Activated naive CD8-positive, alpha-beta T cell treated with anti-CD3 and anti-CD28 coated beads for 36 hours (primary cell): ENCODE data around the gene FUZ. TPM values are rescaled to one million over a fixed set of nuclear protein-coding genes. Genes with fewer than 3 reads are reported as not detected.

Experiments
- DNase-seq: peaks from one replicate; pipeline ENCODE4 v3.0.0; 2021
- H3K27ac Mint-ChIP-seq: one replicate; pipeline ENCODE4 v1.8.0; 2022; ENCODE audit warnings: mild to moderate bottlenecking, moderate library complexity, mixed read lengths
- H3K27me3 Mint-ChIP-seq: one replicate; pipeline ENCODE4 v1.8.0; 2022; ENCODE audit warnings: mild to moderate bottlenecking, mixed read lengths
- H3K36me3 Mint-ChIP-seq: one replicate; pipeline ENCODE4 v1.8.0; 2021; ENCODE audit warnings: mild to moderate bottlenecking, mixed read lengths
- H3K4me1 Mint-ChIP-seq: one replicate; pipeline ENCODE4 v1.8.0; 2021; ENCODE audit warnings: mixed read lengths
- H3K4me3 Mint-ChIP-seq: one replicate; pipeline ENCODE4 v1.8.0; 2022; ENCODE audit warnings: mild to moderate bottlenecking, moderate library complexity, mixed read lengths
- H3K9me3 Mint-ChIP-seq: one replicate; pipeline ENCODE4 v1.8.0; 2022; ENCODE audit warnings: mixed read lengths
- total RNA-seq, 2 experiments: library from RNA; stranded (reverse); gene quantifications; one replicate each; pipeline ENCODE4 v1.2.3, GENCODE V29; 2021

Gene FUZ
- total RNA-seq, 2 experiments from 2014 or later, result 28.7 to 30.9 TPM

GRCh38 chr19:49773663-49774350 is 39.3 kb downstream of the FUZ start:
- Mint-ChIP-seq H3K27me3 (no peaks in the 10 kb centered on the region), H3K36me3 (peaks cover 5% of the 10 kb centered on the region), H3K4me3 (no peak overlapping the region), H3K9me3 (no peaks in the 10 kb centered on the region), H3K27ac (peak overlapping the region; percentile 5), H3K4me1 (peaks cover 16% of the 10 kb centered on the region)
- DNase-seq, result no peak

GRCh38 chr19:49772850-49773432 is 40.2 kb downstream of the FUZ start:
- Mint-ChIP-seq H3K4me3 (no peak overlapping the region), H3K27me3 (no peaks in the 10 kb centered on the region), H3K27ac (no peak overlapping the region), H3K36me3 (peaks cover 4% of the 10 kb centered on the region), H3K4me1 (peaks cover 24% of the 10 kb centered on the region), H3K9me3 (no peaks in the 10 kb centered on the region)
- no peak for DNase-seq

GRCh38 chr19:49771674-49772139 is 41.4 kb downstream of the FUZ start:
- peaks cover 4% of the 10 kb centered on the region for H3K36me3 Mint-ChIP-seq
- no peak overlapping the region for H3K27ac Mint-ChIP-seq
- DNase-seq, result no peak
- H3K27me3 Mint-ChIP-seq, result no peaks in the 10 kb centered on the region
- H3K4me3 Mint-ChIP-seq, result no peak overlapping the region
- H3K9me3 Mint-ChIP-seq, result no peaks in the 10 kb centered on the region
- H3K4me1 Mint-ChIP-seq, result peaks cover 30% of the 10 kb centered on the region

- Mint-ChIP-seq H3K9me3 (no peaks in the 10 kb centered on the region), H3K4me3 (no peak overlapping the region), H3K4me1 (peaks cover 36% of the 10 kb centered on the region), H3K27me3 (no peaks in the 10 kb centered on the region), H3K27ac (no peak overlapping the region), H3K36me3 (peaks cover 4% of the 10 kb centered on the region)
- DNase-seq, result no peak
These were observed 42.6 kb downstream of the FUZ start for GRCh38 chr19:49770529-49770928.

- Mint-ChIP-seq H3K4me3 (peak overlapping the region; percentile 94), H3K4me1 (peaks cover 30% of the 10 kb centered on the region), H3K9me3 (no peaks in the 10 kb centered on the region), H3K27ac (peak overlapping the region; percentile 75), H3K36me3 (no peaks in the 10 kb centered on the region), H3K27me3 (no peaks in the 10 kb centered on the region)
- no peak for DNase-seq
These were observed 45.0 kb downstream of the FUZ start for GRCh38 chr19:49767967-49768581.

- peak overlapping the region; percentile 94 for H3K4me3 Mint-ChIP-seq
- peak overlapping the region; percentile 75 for H3K27ac Mint-ChIP-seq
- peaks cover 27% of the 10 kb centered on the region for H3K4me1 Mint-ChIP-seq
- DNase-seq, result no peak
- H3K9me3 Mint-ChIP-seq, result no peaks in the 10 kb centered on the region
- H3K36me3 Mint-ChIP-seq, result no peaks in the 10 kb centered on the region
- no peaks in the 10 kb centered on the region for H3K27me3 Mint-ChIP-seq
These were observed 45.7 kb downstream of the FUZ start for GRCh38 chr19:49767381-49767780.

- DNase-seq, result no peak
- Mint-ChIP-seq H3K27me3 (no peaks in the 10 kb centered on the region), H3K36me3 (no peaks in the 10 kb centered on the region), H3K9me3 (no peaks in the 10 kb centered on the region), H3K4me1 (peaks cover 27% of the 10 kb centered on the region), H3K4me3 (peak within 1 kb of the TSS; percentile 94), H3K27ac (peak within 1 kb of the TSS; percentile 94)
These were observed 46.2 kb downstream of the FUZ start, which contains the start of gene AP2A1 for GRCh38 chr19:49766930-49767299. TSS of gene AP2A1 (plus strand) at chr19:49767001. CDS start at chr19:49767134, 133 bp downstream.

- Mint-ChIP-seq H3K36me3 (no peaks in the 10 kb centered on the region), H3K4me3 (peak overlapping the region; percentile 94), H3K27me3 (no peaks in the 10 kb centered on the region), H3K4me1 (peaks cover 27% of the 10 kb centered on the region), H3K27ac (peak overlapping the region; percentile 94), H3K9me3 (no peaks in the 10 kb centered on the region)
- peak; percentile 99 for DNase-seq
These were observed 46.8 kb downstream of the FUZ start for GRCh38 chr19:49766007-49766929.

- no peak overlapping the region for H3K4me3 Mint-ChIP-seq
- no peak overlapping the region for H3K27ac Mint-ChIP-seq
- no peaks in the 10 kb centered on the region for H3K36me3 Mint-ChIP-seq
- H3K4me1 Mint-ChIP-seq, result peaks cover 23% of the 10 kb centered on the region
- H3K27me3 Mint-ChIP-seq, result no peaks in the 10 kb centered on the region
- no peak for DNase-seq
- H3K9me3 Mint-ChIP-seq, result no peaks in the 10 kb centered on the region
These were observed 48.8 kb downstream of the FUZ start for GRCh38 chr19:49764341-49764740.

- Mint-ChIP-seq H3K4me1 (peaks cover 18% of the 10 kb centered on the region), H3K36me3 (no peaks in the 10 kb centered on the region), H3K27ac (peak within 1 kb of the TSS; percentile 62), H3K9me3 (no peaks in the 10 kb centered on the region), H3K27me3 (no peaks in the 10 kb centered on the region), H3K4me3 (no peak within 1 kb of the TSS)
- no peak for DNase-seq
These were observed 49.9 kb downstream of the FUZ start, which contains the start of gene TSKS for GRCh38 chr19:49763230-49763629. TSS of gene TSKS (minus strand) at chr19:49763306. CDS start at chr19:49763247, 59 bp downstream.

- Mint-ChIP-seq H3K4me1 (peaks cover 9% of the 10 kb centered on the region), H3K9me3 (no peaks in the 10 kb centered on the region), H3K36me3 (no peaks in the 10 kb centered on the region), H3K4me3 (peak overlapping the region; percentile 38), H3K27ac (peak overlapping the region; percentile 62), H3K27me3 (no peaks in the 10 kb centered on the region)
- DNase-seq, result peak; percentile 16
These were observed 51.3 kb downstream of the FUZ start for GRCh38 chr19:49761625-49762311.

GRCh38 chr19:49761249-49761624 is 51.9 kb downstream of the FUZ start:
- H3K27ac Mint-ChIP-seq, result peak overlapping the region; percentile 62
- H3K9me3 Mint-ChIP-seq, result no peaks in the 10 kb centered on the region
- peaks cover 6% of the 10 kb centered on the region for H3K4me1 Mint-ChIP-seq
- no peak for DNase-seq
- no peaks in the 10 kb centered on the region for H3K27me3 Mint-ChIP-seq
- H3K36me3 Mint-ChIP-seq, result no peaks in the 10 kb centered on the region
- peak overlapping the region; percentile 38 for H3K4me3 Mint-ChIP-seq

GRCh38 chr19:49758292-49758691 is 54.8 kb downstream of the FUZ start:
- no peak overlapping the region for H3K27ac Mint-ChIP-seq
- H3K36me3 Mint-ChIP-seq, result no peaks in the 10 kb centered on the region
- peaks cover 4% of the 10 kb centered on the region for H3K9me3 Mint-ChIP-seq
- H3K4me3 Mint-ChIP-seq, result no peak overlapping the region
- no peaks in the 10 kb centered on the region for H3K4me1 Mint-ChIP-seq
- DNase-seq, result no peak
- H3K27me3 Mint-ChIP-seq, result no peaks in the 10 kb centered on the region
